Ishikawa (cell line): Measurements from ENCODE around the gene FAIM2.
A peak's percentile ranks its signal among the peaks of the same experiment; 100 is the strongest.

ENCODE experiments used
- CEBPB ChIP-seq: IDR thresholded peaks from 2 replicates; pipeline ENCODE4 v1.6.1; 2012
- CREB1 ChIP-seq: IDR thresholded peaks from 2 replicates; pipeline ENCODE4 v1.6.1; 2012; ENCODE audit warnings: low read depth
- EGR1 ChIP-seq: IDR thresholded peaks from 2 replicates; pipeline ENCODE4 v1.6.1; 2012
- EP300 ChIP-seq: IDR thresholded peaks from 2 replicates; pipeline ENCODE4 v1.6.1; 2012; ENCODE audit warnings: borderline replicate concordance
- FOXM1 ChIP-seq: IDR thresholded peaks from 2 replicates; pipeline ENCODE4 v1.6.1; 2012; ENCODE audit warnings: low read depth, borderline replicate concordance
- NFIC ChIP-seq: IDR thresholded peaks from 2 replicates; pipeline ENCODE4 v1.6.1; 2012
- RAD21 ChIP-seq: IDR thresholded peaks from 2 replicates; pipeline ENCODE4 v1.6.1; 2012; ENCODE audit warnings: low read depth
- TAF1 ChIP-seq: IDR thresholded peaks from 2 replicates; pipeline ENCODE4 v1.6.1; 2012; ENCODE audit warnings: low read depth, mild to moderate bottlenecking
- TCF12 ChIP-seq: IDR thresholded peaks from 2 replicates; pipeline ENCODE4 v1.6.1; 2012; ENCODE audit warnings: low read depth
- TEAD4 ChIP-seq: IDR thresholded peaks from 2 replicates; pipeline ENCODE4 v1.6.1; 2012
- YY1 ChIP-seq: IDR thresholded peaks from 2 replicates; pipeline ENCODE4 v1.6.1; 2012; ENCODE audit warnings: low read depth
- ZBTB7A ChIP-seq: IDR thresholded peaks from 2 replicates; pipeline ENCODE4 v1.6.1; 2012; ENCODE audit warnings: low read depth
- TF ChIP-seq, protein P1 (sequence below): IDR thresholded peaks from 2 replicates; pipeline ENCODE4 v1.6.1; 2012
- TF ChIP-seq, protein P2 (sequence below): IDR thresholded peaks from 2 replicates; pipeline ENCODE4 v1.6.1; 2012; ENCODE audit warnings: low read depth, mild to moderate bottlenecking
- TF ChIP-seq, protein P3 (sequence below): IDR thresholded peaks from 2 replicates; pipeline ENCODE4 v1.6.1; 2012

FAIM2 gene

DNA sequence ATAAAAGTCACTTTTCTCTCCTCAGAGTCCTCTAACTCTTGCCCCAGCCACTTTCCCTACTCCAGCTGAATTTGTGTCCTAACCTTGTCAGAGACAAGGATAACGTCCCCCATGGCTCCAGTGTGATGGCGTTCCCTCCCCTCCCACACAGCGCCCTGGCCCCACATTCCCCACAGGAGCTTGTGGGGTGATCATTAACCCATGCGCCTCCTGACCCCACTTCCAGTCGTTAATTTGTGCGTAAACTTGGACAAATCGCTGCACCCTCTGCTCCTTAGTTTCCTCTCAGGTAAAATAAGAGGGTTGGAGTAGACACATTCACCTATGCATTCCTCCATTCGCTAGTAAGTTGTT is 37.9 kb downstream of the FAIM2 start:
- TF ChIP-seq ZBTB7A = no peak
- TF ChIP-seq NFIC = no peak
- TF ChIP-seq TEAD4 = no peak
- TF ChIP-seq FOXM1 = no peak
- TF ChIP-seq CEBPB = no peak

DNA sequence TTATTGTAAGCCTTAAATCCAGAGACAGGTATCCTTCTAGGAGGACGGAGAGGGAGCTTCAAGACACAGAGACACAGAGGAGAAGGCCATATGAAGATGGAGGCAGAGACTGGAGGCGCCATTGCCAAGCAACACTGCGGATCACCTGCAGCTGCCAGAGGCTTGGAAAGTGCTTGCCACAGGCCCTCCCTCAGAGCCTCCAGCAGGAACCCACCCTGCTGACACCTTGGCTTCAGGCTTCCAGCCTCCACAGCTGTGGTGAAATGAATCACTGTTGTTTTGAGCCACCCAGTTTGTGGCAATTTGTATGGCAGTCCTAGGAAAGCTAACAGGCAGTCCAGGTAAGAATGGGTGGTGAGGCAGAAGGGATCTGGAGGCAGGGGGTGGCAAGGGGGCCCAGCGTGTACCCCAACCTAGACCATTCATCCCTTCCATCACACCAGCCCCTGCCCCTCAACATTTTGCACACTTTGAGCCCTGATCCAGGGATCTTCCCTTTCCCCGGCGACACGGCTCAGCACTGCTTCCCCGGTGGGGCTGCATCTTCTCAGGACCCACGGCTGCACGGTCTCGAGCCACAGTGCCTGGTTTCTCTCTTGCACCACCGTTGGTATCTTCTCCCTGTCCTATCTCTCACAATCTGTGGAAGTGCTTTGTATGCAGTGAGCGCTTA is 38.5 kb downstream of the FAIM2 start:
- no peak for TF ChIP-seq TEAD4
- TF ChIP-seq, protein P1, sequence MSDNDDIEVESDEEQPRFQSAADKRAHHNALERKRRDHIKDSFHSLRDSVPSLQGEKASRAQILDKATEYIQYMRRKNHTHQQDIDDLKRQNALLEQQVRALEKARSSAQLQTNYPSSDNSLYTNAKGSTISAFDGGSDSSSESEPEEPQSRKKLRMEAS = no peak
- no peak for TF ChIP-seq NFIC
- TF ChIP-seq, protein P2, sequence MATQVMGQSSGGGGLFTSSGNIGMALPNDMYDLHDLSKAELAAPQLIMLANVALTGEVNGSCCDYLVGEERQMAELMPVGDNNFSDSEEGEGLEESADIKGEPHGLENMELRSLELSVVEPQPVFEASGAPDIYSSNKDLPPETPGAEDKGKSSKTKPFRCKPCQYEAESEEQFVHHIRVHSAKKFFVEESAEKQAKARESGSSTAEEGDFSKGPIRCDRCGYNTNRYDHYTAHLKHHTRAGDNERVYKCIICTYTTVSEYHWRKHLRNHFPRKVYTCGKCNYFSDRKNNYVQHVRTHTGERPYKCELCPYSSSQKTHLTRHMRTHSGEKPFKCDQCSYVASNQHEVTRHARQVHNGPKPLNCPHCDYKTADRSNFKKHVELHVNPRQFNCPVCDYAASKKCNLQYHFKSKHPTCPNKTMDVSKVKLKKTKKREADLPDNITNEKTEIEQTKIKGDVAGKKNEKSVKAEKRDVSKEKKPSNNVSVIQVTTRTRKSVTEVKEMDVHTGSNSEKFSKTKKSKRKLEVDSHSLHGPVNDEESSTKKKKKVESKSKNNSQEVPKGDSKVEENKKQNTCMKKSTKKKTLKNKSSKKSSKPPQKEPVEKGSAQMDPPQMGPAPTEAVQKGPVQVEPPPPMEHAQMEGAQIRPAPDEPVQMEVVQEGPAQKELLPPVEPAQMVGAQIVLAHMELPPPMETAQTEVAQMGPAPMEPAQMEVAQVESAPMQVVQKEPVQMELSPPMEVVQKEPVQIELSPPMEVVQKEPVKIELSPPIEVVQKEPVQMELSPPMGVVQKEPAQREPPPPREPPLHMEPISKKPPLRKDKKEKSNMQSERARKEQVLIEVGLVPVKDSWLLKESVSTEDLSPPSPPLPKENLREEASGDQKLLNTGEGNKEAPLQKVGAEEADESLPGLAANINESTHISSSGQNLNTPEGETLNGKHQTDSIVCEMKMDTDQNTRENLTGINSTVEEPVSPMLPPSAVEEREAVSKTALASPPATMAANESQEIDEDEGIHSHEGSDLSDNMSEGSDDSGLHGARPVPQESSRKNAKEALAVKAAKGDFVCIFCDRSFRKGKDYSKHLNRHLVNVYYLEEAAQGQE = no peak
- TF ChIP-seq TCF12 = no peak
- TF ChIP-seq FOXM1 = no peak
- no peak for TF ChIP-seq TAF1
- TF ChIP-seq ZBTB7A = no peak
- no peak for TF ChIP-seq EP300
- TF ChIP-seq RAD21 = no peak
- no peak for TF ChIP-seq EGR1
- no peak for TF ChIP-seq CEBPB
- no peak for TF ChIP-seq CREB1
- TF ChIP-seq, protein P3, sequence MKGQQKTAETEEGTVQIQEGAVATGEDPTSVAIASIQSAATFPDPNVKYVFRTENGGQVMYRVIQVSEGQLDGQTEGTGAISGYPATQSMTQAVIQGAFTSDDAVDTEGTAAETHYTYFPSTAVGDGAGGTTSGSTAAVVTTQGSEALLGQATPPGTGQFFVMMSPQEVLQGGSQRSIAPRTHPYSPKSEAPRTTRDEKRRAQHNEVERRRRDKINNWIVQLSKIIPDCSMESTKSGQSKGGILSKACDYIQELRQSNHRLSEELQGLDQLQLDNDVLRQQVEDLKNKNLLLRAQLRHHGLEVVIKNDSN = no peak
- TF ChIP-seq YY1 = no peak

DNA sequence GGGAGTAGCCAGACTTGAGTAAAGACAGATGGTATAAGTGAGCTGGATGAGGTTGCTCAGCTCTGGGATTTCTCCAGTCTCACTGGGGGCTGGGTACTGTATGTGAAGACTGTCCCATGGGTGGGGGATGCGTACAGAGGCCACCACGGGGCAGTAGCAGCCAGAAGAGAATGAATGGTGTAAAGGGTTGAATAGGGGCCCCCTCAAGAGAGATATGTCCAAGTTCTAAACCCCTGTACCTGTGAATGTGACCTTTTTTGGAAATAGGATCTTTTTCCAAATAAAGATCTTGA is 39.0 kb downstream of the FAIM2 start:
- TF ChIP-seq EP300 (no peak), CREB1 (no peak), EGR1 (no peak), YY1 (no peak), TCF12 (no peak), TEAD4 (no peak), ZBTB7A (no peak), NFIC (no peak), TAF1 (no peak), CEBPB (no peak)
- TF ChIP-seq, protein P3 = no peak
- TF ChIP-seq, protein P1 = no peak

DNA sequence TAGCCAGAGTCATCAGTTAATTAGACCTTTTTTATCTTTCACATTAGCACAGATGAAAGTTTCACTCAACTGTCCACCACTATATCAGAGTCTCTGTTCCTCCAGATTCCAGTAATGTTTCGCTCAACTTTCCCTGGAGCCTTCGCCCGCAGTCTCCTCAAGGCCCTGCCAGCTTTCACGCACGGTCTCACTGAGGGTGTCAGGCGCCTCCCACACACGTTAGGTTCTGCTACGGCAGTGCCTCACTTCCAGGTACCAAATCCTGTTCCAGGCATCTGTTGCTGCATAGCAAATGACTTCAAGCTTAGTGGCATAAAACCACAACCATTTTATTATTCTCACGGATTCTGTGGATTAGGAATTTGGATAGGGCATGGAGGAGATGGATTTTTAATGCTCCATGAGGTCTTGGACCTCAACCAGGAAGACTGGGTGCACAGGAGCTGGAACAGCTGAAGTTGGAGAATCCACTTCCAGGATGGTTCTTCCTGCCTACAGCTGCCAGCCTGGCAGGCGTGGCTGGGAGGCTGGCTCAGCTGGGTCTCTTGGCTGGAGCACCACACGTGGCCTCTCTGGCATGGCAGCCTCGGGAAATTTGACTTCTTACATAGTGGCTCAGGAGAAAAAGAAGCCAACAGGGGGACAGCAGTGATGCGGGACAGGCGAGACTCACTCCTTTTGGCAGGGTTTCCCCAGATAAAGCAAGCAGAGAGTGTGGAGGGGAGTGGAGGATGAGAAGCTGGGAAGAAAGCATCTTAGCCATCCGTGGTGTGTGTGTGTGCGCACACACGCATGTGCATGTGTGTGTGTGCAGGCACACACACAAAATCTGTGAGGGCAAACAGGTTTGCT is 39.5 kb downstream of the FAIM2 start:
- TF ChIP-seq, protein P2 = no peak
- TF ChIP-seq, protein P1 = peak; percentile 20; the same call in 1 of the 2 replicates

DNA sequence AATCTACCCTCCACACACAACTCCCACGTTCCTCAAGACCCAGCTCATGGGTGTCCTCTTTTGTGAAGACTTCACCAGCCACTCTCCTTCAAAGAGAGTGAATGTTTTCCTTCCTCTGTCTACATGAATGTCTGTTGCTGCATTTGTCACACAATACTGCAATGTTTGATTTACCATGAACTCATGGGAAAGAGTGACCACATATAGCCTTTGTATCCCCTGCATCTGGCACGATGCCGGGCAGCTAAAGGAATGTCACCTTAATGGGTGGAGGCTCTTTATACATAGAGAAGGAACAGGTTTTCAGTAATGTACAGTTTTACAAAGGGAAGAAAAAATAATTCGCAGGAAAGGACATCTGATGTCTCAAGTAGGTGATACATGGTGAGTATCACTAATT is 48.7 kb downstream of the FAIM2 start:
- TF ChIP-seq TCF12 (no peak), TAF1 (no peak), ZBTB7A (no peak), CEBPB (no peak), CREB1 (no peak), YY1 (no peak), RAD21 (no peak), EGR1 (no peak), FOXM1 (no peak), EP300 (no peak), NFIC (no peak), TEAD4 (no peak)
- TF ChIP-seq, protein P1 = no peak
- TF ChIP-seq, protein P2 = no peak
- TF ChIP-seq, protein P3 = no peak
